ENCODE results near the gene ELF1. TPM values are rescaled to one million over a fixed set of nuclear protein-coding genes. Genes with fewer than 3 reads are reported as not detected.
"Not testable (repeated sequence)": the region's sequence is repeated elsewhere in the genome, so short reads cannot be mapped to it uniquely, and the experiment has no call there.

The ELF1 gene
- total RNA-seq, 1 experiment from 2014 or later = 28.5 TPM

DNA sequence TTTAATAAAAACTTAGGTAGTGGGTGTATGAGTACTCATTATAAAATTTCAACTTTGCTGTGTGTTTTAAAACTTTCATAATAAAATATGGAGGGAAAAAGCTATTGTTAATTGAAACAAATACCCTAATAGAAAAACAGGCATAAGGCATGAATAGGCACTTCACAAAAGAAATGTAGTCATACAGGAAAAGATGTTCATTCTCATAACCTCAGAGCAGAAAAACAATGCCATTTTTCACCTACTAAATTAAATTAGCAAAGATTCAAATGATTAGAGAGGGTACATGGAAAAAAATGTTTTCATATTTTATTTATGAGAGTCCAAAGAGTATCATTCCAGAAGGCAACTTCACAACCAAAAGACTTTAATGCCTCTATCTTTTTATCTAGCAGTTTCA is 20.6 kb upstream of the ELF1 start:
- intact Hi-C loops (cut with micrococcal nuclease; ENCODE audit: unreplicated experiment) = no loop called here
- no peaks in the 10 kb centered on the region for H3K36me3 ChIP-seq (ENCODE audit: control insufficient read depth, insufficient read depth, low read length)
- no peak overlapping the region for H3K4me3 ChIP-seq (ENCODE audit: low read depth in 2 of 2, low read length in 2 of 2)
- POLR2A ChIA-PET = no interaction called here
- no peaks in the 10 kb centered on the region for H3K9me3 ChIP-seq (ENCODE audit: control insufficient read depth, insufficient read depth, low read depth, low read length)
- no peaks in the 10 kb centered on the region for H3K27me3 ChIP-seq (ENCODE audit: control insufficient read depth, insufficient read depth, low read length)
- ATAC-seq (no peak), DNase-seq (ENCODE audit: low read depth, low spot score) (no peak)
- no peaks in the 10 kb centered on the region for H3K4me1 ChIP-seq (ENCODE audit: control insufficient read depth, insufficient read depth, low read length)
- TF ChIP-seq POLR2AphosphoS5 (IDR thresholded peaks at IDR 0.05; ENCODE audit: low read depth, low read length) = no peak
- TF ChIP-seq SIN3A (IDR thresholded peaks at IDR 0.05; ENCODE audit: borderline replicate concordance, insufficient read depth, low read depth, low read length) = no peak
- no peak for TF ChIP-seq TCF7L2 (IDR thresholded peaks at IDR 0.05; ENCODE audit: low read depth, low read length)
- TF ChIP-seq CTCF (IDR thresholded peaks at IDR 0.05) = no peak
- TF ChIP-seq REST (IDR thresholded peaks at IDR 0.05; ENCODE audit: insufficient read depth in 1 of 2, low read depth in 2 of 2, low read length in 1 of 2) = no peak
- in situ Hi-C loops (cut with HindIII; ENCODE audit: low pct_unique_long_range_greater_than_20kb, low sequenced_read_pairs) = no loop called here
- BruUV-seq (replicated peaks) = no TSS peak
- no peak overlapping the region for H3K27ac ChIP-seq (ENCODE audit: low read length)
- CTCF ChIA-PET = no interaction called here

GRCh38 chr13:41036557-41036956 is 17.4 kb upstream of the ELF1 start:
- DNase-seq (ENCODE audit: low read depth, low spot score); H3K4me3 ChIP-seq (ENCODE audit: low read depth in 2 of 2, low read length in 2 of 2); ATAC-seq; H3K27ac ChIP-seq (ENCODE audit: low read length); BruUV-seq (replicated peaks); H3K27me3 ChIP-seq (ENCODE audit: control insufficient read depth, insufficient read depth, low read length); H3K36me3 ChIP-seq (ENCODE audit: control insufficient read depth, insufficient read depth, low read length); CTCF ChIA-PET; in situ Hi-C loops (cut with HindIII; ENCODE audit: low pct_unique_long_range_greater_than_20kb, low sequenced_read_pairs); POLR2A ChIA-PET; intact Hi-C loops (cut with micrococcal nuclease; ENCODE audit: unreplicated experiment); H3K9me3 ChIP-seq (ENCODE audit: control insufficient read depth, insufficient read depth, low read depth, low read length); H3K4me1 ChIP-seq (ENCODE audit: control insufficient read depth, insufficient read depth, low read length): not testable (repeated sequence)

DNA sequence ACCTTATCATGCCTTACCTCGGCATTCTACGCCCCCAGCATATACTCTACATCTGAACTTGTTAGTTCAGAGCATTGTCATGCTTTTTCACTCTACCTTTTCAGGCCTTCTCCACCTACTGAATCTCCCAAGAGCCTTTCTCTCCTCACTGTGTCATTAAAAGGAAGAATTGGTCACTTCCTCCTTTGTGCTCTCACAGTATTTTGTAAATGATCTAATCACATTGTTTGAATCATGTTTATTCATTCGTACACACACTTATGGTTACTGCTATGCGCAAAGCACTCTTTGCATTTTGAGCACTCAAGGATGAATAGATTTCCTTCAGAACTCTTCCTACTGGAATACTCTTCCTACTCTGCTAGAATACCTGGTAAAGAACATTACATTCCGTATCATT is 15.8 kb upstream of the ELF1 start:
- ChIA-PET POLR2A (no interaction called here), CTCF (no interaction called here)
- Histone ChIP-seq H3K9me3 (ENCODE audit: control insufficient read depth, insufficient read depth, low read depth, low read length) (no peaks in the 10 kb centered on the region), H3K27me3 (ENCODE audit: control insufficient read depth, insufficient read depth, low read length) (no peaks in the 10 kb centered on the region), H3K4me1 (ENCODE audit: control insufficient read depth, insufficient read depth, low read length) (no peaks in the 10 kb centered on the region), H3K27ac (ENCODE audit: low read length) (no peak overlapping the region), H3K4me3 (ENCODE audit: low read depth in 2 of 2, low read length in 2 of 2) (no peak overlapping the region), H3K36me3 (ENCODE audit: control insufficient read depth, insufficient read depth, low read length) (no peaks in the 10 kb centered on the region)
- in situ Hi-C loops (cut with HindIII; ENCODE audit: low pct_unique_long_range_greater_than_20kb, low sequenced_read_pairs) = no loop called here
- no peak for ATAC-seq
- TF ChIP-seq CTCF (IDR thresholded peaks at IDR 0.05) (no peak), TCF7L2 (IDR thresholded peaks at IDR 0.05; ENCODE audit: low read depth, low read length) (no peak), POLR2AphosphoS5 (IDR thresholded peaks at IDR 0.05; ENCODE audit: low read depth, low read length) (no peak), SIN3A (IDR thresholded peaks at IDR 0.05; ENCODE audit: borderline replicate concordance, insufficient read depth, low read depth, low read length) (no peak), REST (IDR thresholded peaks at IDR 0.05; ENCODE audit: insufficient read depth in 1 of 2, low read depth in 2 of 2, low read length in 1 of 2) (no peak)
- intact Hi-C loops (cut with micrococcal nuclease; ENCODE audit: unreplicated experiment) = no loop called here
- no TSS peak for BruUV-seq (replicated peaks)
- no peak for DNase-seq (ENCODE audit: low read depth, low spot score)

All from Panc1 (cell line).